GM12878 (cell line): ENCODE results near the gene APBA3.

Source experiments
- EGR1 ChIP-seq, 2 experiments: IDR thresholded peaks; 1 replicate in 1 of 2; 2 replicates in 1 of 2; pipeline ENCODE4 v1.6.1; 2011 to 2012; ENCODE audit warnings: low read depth in 2 of 2, low read length in 2 of 2, borderline replicate concordance in 1 of 2, mild to moderate bottlenecking in 1 of 2, moderate library complexity in 1 of 2
- YY1 ChIP-seq: IDR thresholded peaks from 2 replicates; pipeline ENCODE4 v1.6.1; 2011; ENCODE audit warnings: low read depth, mild to moderate bottlenecking, low read length
- TF ChIP-seq, protein P1 (sequence below), 3 experiments: IDR thresholded peaks in 2 of 3; conservative IDR thresholded peaks in 1 of 3; 2 replicates each; pipeline ENCODE4 v1.5.1; 2011; ENCODE audit warnings: low read depth in 3 of 3, low read length in 3 of 3, mild to moderate bottlenecking in 3 of 3, control low read depth in 2 of 3, moderate library complexity in 2 of 3, inconsistent platforms in 1 of 3, mixed read lengths in 1 of 3; ENCODE audit not compliant: control insufficient read depth in 2 of 3, insufficient read depth in 1 of 3; ENCODE audit errors: extremely low read depth in 1 of 3
- TF ChIP-seq, protein P2 (sequence below): IDR thresholded peaks from 2 replicates; pipeline ENCODE4 v1.6.1; 2012; ENCODE audit warnings: low read depth, low read length, improper control_type of control experiment

DNA sequence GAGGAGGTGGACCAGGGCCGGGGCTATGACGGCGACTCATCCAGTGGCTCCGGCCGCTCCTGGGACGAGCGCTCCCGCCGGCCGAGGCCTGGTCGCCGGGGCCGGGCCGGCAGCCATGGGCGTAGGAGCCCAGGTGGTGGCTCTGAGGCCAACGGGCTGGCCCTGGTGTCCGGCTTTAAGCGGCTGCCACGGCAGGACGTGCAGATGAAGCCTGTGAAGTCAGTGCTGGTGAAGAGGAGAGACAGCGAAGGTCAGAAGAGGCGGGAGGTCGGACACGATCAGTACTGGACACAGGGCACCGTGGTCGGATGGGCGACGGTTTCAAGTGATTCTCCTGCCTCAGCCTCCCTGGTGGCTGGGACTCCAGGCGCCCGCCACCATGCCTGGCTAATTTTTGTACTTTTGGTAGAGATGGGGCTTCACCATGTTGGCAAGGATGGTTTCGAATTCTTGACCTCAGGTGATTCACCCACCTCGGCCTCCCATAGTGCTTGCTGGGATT, 31.0 kb downstream of the APBA3 start:
- TF ChIP-seq, protein P1, sequence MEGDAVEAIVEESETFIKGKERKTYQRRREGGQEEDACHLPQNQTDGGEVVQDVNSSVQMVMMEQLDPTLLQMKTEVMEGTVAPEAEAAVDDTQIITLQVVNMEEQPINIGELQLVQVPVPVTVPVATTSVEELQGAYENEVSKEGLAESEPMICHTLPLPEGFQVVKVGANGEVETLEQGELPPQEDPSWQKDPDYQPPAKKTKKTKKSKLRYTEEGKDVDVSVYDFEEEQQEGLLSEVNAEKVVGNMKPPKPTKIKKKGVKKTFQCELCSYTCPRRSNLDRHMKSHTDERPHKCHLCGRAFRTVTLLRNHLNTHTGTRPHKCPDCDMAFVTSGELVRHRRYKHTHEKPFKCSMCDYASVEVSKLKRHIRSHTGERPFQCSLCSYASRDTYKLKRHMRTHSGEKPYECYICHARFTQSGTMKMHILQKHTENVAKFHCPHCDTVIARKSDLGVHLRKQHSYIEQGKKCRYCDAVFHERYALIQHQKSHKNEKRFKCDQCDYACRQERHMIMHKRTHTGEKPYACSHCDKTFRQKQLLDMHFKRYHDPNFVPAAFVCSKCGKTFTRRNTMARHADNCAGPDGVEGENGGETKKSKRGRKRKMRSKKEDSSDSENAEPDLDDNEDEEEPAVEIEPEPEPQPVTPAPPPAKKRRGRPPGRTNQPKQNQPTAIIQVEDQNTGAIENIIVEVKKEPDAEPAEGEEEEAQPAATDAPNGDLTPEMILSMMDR (IDR thresholded peaks at IDR 0.05 in 2 of 3, conservative IDR thresholded peaks at IDR 0.05 in 1 of 3; ENCODE audit: control insufficient read depth in 2 of 3, extremely low read depth in 1 of 3, insufficient read depth in 1 of 3, low read depth in 3 of 3, low read length in 3 of 3), result no peak
- TF ChIP-seq YY1 (no peak), EGR1 (IDR thresholded peaks at IDR 0.05; ENCODE audit: borderline replicate concordance in 1 of 2, low read depth in 2 of 2, low read length in 2 of 2) (no peak)
- TF ChIP-seq, protein P2, sequence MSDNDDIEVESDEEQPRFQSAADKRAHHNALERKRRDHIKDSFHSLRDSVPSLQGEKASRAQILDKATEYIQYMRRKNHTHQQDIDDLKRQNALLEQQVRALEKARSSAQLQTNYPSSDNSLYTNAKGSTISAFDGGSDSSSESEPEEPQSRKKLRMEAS, result no peak
